NCI-H1417 (cell line): ENCODE measurements around the gene DAAM1.
A peak's percentile ranks its signal among the peaks of the same experiment; 100 is the strongest.

Source experiments
- DNase-seq, 3 experiments: peaks; one replicate each; lab custom pipeline; 2025; lab: John Stamatoyannopoulos, UW

The DAAM1 gene

DNA sequence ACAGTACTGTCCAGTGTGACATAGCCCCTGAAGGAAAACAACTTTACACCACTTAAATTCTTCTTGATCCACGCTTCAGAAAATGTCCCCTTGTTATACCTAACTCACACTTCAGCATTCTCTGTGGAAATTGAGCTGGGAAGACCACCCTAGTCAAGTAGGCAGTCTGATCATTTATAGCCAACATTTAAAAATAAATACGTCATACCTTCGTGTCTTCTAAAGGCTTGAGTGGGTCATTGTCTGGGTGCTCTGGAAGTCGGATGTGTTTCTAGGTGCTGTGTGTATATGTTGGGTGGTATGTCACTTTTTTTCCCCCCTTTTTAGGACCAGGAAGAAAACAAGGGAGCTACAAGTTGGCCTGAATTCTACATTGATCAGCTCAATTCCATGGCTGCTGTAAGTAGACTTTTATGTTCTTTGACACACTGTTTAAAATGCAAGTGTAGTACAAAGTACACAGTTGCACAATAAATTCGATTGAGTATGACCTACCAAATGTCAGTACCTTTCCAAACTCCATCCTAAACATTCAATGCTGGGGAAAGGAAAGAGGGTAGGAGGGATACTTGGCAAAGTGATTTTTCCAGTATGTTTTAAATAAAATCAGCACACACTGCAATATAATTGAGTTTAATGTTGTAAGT lies 126.6 kb downstream of the DAAM1 start:
- DNase-seq, result no peak

DNA sequence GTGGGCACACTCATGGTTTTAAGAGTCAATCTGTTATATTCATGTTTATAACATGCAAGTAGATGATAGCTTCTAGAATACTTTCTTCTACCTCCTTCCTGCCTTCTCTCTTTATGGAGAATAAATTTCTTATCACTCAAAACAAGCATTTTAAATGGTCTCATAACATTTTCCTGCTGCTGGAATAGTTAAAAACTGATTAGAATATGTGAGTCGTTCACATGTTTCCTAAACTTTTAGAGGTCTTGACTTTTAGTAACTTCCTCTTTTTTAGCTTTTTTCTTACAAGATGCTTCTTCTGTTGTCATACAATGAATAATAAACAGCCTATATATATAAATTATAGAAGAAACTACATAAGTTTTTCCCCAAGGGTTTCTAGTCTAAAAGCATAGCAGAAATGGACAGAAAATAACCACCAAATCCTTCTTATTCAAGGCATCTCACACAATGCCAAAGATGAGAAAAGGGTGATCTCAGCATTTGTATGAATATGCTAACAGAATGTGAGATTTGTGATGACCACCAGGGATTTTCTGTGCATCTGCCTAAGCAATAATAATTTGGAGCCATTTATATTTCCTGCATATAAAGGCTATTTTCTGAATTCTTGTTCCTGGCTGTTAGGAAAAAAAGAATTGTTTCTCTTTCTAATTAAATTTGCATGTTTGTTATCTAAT lies 127.8 kb downstream of the DAAM1 start:
- no peak for DNase-seq

DNA sequence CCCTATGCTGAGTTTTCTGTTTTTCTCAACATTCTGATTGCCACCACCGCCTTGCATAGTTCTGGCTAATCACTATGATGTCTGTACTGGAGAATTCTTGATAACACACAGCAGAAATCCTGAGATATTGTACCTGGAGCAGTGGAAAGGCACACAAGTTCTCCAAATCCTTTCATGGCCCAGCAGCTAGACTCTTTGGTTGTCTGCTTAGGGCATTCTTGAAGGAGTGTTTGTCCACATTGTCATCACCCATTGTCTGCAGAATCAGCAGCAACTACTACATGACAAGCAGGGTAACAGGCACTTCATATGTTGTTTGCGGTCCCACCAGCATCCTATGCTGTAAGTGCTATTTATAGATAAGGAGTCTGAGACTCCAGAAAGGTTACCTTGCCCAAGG lies 128.9 kb downstream of the DAAM1 start:
- DNase-seq, result no peak

DNA sequence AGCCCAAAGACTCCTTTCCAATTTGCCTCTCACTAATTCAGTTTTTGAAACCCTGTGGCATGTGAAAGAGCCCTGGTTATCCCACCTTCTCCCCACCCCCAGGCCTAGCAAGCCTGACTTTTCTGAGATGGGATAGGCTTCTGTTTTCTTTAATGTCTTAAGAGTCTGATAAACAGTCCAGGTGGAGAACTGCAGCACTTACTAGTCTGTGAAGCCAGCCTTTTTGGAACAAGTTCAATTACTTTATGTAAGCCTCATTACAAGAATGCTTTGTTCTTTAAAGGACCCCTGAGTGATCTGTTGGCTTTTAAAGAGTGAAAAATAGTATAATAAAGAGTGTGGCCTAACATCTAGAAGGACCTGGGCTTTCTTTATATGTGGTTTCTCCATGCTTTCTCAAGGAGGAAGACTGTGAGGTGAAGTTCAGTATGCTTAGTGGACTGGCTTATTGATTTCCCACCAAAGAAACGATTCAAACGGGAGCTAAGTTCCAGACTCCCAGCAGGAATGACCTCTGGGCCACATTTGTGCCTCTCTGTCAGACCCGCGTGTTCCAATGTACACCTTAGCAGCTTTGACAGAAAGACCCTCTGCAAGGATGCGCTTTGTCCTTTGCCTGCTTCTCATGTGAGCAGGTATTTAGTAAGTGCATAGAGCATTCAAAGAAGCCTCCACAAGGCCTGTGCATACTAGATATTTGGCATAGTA lies 129.5 kb downstream of the DAAM1 start:
- no peak for DNase-seq

DNA sequence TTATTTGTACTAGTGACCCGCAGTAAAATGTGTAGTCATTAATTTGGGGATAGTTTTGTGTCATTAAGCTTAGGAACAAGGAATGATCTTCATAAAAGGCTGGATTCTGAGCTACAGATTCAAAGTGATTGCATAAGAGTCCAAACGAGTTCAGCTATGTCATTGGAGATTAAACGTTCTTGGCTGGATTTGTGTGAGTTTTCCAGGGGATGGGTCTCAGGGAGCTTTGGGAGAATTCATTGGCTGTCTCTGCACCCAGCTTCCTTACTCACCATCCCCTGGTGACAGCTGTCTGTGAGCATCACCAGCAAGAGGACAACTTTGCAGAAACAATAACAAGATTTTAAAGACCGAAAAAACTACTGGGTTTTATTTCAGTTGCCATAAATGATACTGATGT lies 130.4 kb downstream of the DAAM1 start:
- DNase-seq, result no peak

DNA sequence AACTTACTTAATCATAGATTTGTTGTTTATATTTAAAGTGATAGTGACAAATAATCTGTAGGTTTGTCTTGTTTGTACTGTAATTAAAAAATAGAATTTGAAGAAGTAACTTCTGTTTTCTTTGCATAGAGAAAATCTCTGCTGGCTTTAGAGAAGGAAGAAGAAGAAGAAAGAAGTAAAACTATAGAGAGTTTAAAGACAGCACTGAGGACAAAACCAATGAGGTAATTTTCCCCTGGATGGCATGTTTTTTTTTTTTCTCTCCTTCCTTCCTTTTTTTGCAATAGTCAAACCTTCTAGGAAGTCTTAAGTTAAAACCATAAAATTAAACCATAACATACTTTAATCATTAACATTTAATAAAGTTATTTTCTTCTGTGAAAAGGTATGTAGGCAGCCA lies 131.9 kb downstream of the DAAM1 start:
- no peak for DNase-seq

DNA sequence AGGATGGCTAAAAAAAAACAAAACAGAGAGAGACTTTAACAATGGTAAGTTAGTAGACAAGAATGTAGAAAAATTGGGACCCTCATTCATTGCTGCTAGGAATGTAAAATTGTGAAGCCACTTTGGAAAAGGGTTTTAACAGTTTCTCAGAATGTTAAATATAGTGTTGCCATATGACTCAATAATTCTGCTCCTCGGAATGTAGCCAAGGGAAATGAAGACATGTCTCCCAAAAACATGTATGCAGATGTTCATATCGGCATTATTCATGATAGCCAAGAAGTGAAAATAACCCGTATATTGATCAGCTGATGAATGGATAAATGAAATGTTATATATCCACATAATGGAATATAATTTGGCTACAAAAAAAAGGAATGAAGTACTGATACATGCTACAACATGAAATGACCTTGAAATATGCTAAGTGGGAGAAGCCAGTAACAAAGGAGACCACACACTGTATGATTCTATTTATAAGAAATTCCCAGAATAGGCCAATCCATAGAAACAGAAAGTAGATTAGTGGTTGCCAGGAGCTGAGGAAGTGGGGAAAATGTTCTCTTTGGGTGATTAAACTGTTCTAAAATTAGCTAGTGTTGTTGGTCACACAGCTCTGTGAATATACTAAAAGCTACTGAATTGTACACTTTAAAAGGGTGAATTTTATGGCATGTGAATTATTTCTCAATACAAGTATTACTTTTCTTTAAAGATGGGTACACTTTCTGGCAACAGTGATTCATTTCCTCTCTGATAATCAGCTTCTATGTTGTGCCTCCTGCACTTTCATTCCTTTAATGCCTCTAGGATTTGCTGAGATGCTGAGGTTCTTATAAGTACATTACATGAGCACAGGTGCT lies 132.5 kb downstream of the DAAM1 start:
- DNase-seq, result no peak

DNA sequence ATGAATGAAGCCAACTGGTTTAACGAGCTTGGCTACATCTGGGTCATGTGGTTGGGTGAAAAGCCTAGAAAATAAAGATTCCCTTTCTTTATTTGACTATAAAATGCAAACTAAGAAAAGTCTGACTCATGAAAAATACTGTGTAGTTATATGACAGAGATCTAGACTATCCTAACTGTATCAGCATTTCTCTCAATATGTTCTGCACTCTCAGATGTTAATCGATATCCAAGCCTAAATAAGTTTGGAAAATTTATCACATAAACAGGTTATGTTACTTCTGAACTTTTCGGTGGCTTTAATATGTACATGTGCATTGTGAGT lies 133.1 kb downstream of the DAAM1 start:
- DNase-seq, result no peak

DNA sequence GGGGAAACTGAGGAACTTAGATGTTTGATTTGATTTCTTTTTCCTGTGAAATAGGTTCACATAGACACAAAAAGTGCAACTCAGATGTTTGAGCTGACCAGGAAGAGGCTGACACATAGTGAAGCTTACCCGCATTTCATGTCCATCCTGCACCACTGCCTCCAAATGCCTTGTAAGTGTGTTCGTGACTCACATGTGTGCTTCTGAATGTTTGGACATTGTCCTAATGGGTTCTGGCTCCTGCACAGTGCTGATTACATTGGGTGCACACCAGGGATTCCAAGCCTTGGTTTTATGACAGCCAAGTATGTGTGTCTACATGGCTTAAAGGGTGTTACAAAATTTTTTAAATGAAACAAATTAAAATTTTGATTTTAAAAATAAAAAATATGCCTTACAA lies 137.4 kb downstream of the DAAM1 start:
- no peak for DNase-seq

DNA sequence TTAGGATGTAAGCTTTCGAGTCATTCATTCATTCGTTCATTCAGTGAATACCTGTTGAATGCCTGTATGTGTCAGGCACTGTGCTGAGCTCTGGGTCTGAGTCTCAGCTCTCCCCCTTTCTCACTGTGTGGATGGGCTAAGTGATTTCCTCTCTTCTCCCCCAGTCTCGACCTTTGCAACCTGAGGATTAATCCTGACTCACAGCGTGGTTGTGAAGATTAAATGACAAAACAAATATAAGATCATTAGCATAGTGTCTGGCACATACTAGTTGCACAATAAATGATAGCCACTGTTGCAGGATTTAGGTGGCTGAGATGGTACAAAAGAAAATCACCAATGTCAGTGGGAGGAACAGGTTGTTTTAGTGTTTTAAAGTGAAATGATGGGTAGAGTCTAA lies 140.0 kb downstream of the DAAM1 start:
- DNase-seq, result no peak

DNA sequence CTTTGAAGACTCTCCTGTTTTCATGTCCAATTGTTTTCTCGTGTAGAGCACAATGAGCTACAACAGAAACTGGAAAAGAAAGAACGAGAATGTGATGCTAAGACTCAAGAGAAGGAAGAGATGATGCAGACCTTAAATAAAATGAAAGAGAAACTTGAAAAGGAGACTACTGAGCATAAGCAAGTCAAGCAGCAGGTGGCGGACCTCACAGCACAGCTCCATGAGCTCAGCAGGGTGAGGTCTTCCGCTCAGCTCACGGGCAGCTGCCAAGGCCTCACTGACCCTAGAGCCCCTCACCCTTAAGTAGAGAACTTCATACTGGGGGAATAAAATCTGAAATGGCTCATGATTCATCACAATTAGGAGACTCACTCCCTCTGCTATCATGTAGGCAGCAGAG lies 142.0 kb downstream of the DAAM1 start:
- no peak for DNase-seq

DNA sequence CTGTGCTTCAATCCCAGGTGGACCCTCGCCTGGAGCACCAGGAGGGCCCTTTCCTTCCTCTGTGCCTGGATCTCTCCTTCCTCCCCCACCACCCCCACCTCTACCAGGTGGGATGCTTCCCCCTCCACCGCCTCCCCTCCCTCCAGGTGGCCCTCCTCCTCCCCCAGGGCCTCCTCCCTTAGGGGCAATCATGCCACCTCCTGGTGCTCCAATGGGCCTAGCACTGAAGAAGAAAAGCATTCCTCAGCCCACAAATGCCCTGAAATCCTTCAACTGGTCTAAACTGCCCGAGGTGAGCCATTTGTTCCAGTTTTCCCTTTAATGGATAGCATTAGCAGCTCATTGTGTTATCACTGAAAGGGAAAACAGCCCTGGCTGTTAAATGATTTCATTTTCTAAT lies 142.8 kb downstream of the DAAM1 start:
- DNase-seq, result no peak

DNA sequence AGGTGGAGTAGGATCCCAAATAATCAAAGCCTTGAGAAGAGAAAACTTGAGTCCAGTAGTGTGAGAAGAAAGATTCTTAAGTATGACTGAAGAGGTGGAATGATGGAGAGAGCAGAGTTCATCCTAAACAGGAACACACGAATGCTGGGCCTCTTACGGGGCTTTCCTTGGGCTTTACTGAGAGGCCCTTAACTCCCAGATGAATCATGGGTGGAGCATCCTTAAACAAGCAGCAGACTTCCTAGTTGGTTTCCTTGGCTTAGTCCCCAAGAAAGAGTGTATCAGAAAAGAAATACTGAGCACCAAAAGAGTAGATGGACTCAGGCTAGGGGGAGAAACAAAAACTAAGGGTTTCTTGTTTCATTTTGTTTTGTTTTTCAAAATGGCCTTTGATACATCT lies 144.3 kb downstream of the DAAM1 start:
- DNase-seq, result no peak

DNA sequence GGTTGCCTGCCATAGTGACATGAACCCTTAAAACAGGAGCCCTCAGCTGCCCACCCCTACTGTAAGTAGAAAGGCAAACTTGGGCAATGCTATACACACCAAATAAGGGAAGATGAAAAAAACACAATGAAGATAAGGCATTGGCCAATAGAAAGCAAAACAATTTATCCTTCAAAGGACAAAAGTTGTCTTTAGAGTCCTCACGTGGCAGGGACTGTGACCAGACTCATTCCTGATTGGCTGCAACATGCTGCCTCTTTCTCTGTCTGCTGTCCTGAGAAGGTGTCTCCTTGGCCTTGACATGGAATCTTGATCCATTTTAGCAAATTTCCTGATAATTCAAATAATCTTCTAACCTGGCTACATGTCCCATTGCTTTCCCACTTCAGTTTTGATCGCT lies 144.8 kb downstream of the DAAM1 start:
- no peak for DNase-seq

DNA sequence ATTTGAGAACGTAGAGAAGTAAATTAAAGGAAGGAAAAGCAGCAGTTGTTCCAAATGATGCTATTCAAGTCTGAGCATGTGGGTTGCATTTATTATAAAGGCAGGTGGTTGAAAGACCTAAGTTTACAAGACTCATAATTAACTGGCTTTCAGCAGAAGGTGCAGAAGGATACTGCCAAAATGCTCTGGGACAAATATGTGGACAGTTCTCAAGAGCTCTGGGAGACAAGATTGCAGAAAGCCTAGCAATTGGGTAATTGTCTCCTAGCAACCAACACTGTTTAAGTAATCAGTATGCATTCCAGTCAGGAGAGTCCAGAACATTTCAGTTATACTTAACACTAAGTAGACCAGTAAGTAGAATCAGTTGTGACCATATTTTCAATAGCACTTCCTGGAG lies 145.2 kb downstream of the DAAM1 start:
- DNase-seq, result peak in 2 of 3 experiments; percentile 1 to 48

DNA sequence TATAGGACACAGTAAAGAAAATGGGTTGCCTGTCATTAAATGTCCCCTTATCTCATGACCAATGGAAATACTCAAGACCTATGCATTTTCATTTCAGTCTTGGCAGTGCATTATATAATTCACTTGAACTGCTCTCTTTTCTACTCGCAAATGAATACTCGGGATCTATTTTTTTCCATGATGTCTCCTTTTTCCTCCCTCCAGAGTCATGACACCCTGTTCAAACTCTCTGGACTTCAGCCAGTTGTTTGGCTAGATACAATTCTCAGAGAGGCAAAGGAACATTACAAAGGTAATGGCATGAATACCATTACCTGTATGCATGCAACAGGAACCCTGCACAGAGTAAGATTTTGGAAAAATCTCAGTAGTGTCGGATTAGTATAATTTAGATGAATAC lies 145.8 kb downstream of the DAAM1 start:
- DNase-seq, result no peak

DNA sequence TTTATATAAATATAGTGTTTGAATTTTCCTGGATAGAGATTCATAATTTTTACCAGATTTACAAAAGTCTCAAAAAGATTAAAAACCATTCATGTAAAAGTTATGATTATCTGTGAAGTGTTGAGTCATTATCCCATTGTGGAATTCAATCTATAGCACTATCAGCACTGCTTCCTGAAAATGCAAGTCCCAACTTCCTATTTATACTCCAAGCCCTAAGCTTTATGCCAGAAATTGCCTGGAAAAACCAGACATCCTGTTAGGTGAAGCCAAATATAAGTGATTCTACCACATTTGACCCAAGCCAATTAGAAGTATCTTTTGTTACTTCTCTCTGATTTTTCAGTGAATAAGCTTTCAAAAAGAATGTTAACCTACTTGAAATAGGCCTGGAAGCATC lies 147.6 kb downstream of the DAAM1 start:
- no peak for DNase-seq

DNA sequence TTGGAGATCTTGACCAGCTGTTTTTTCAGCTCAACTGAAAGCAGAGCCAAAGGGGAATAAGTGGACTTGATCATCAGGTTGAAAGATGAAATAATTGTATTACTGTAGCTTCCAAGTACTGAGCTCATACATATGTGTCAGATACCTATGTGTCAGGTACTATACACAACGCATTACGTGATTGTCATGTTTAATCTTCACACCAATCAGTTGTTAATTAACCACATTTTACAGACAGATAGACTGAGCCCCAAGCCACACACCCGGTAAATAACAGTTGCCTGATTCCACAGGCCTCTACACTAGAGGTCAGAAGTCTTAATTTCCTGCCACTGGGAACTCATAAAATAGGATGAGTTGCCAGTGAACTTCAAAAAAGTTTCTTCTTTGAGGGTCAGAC lies 148.2 kb downstream of the DAAM1 start:
- no peak for DNase-seq

DNA sequence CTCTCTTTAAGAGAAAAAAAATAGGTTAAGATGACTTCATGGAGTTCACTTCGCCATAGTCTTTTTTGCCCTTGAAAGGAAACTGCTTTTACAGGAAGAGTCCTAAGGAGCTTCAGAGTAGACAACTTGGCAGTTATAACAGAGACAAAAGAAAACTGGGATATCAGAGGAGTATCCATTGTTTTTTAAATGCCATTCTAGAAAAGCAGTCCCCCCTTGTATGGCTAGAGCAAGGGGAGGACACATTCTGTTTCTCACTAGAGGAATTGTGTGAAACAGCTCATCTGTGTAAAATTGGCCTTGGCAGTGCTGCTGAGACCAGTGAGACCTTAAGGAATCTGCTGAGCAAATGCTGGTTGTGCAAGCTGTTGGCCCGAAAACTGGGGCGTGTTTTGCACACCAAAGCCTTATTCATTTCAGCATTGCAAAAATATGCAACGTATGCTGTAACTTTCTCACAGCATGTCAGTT lies 148.7 kb downstream of the DAAM1 start:
- no peak for DNase-seq

DNA sequence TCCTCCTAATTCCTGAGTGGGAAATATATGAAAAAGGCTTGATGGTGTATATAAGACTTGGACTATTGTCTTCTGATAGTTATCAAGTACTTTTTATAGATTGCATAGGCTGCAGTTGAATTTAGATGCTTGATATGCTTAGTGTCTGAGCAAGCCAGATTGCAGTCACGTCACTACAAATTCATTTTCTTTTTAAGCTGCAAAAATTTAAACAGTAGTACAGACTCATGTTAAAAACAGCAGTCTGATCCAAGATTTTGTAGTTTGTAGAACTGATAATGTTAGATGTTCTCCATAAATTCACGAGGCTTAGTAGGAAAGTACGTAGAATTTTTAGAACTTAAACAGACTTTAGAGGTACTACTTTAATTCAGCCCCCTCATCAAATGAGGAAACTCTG lies 150.3 kb downstream of the DAAM1 start:
- DNase-seq, result no peak

DNA sequence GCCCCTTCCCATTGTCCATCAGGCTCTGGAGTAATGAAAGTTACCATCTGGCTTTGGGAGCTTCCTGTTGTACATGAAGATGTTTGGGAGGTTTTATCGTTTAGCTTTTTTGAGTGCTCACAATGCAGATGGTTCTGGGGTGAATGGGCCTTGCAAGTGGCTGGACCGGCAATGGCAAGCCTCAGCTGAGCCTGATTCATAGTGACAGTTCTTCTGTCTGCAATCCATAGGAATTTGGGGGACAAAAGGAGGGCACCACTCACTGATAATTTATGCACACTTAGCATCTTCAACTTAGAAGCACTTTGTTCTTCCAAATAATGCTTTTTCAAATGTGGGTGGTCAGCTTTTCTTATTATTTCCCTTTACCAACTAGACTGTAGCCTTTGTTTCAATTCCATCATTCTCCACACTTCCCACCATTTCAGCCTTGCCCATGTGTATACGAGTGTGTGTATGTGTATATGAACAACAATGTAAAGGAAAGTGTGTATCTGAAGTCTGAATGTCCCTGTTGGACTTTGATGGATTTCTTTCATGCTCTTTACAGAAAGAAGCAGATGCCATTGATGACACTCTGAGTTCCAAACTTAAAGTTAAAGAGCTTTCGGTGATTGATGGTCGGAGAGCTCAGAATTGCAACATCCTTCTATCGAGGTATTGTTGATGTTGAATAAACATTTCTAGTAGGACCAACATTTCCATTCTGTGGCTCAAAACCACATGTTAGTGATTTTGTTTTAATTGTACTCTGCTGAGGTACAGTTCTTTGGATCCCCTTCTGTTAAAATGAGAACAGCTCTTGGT lies 151.3 kb downstream of the DAAM1 start:
- no peak for DNase-seq
